Measurements from ENCODE around the gene OR14I1.

Gene OR14I1

DNA sequence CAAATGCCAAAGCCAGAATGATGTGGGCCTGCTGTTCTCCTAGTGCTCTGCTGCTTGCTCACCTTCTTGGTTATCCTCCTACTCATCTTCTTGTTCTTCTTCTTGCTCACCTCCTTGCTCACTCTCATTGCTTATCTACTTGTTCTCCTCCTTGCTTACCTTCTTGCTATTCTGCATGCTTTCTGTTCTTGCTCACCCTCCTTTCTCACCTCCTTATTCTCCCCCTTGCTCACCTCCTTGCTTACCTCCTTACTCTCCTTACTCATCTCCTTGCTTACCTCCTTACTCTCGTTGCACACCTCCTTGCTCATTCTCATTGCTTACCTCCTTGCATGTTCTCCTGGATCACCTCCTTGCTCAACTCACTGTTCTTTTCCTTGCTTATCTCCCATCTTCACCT, at the start of gene OR14I1:
Gene OR14I1, minus strand, starts transcription at position 53 of the 400 bp plus-strand sequence.
- DNase-seq (ENCODE audit: low read depth), result no peak

DNA sequence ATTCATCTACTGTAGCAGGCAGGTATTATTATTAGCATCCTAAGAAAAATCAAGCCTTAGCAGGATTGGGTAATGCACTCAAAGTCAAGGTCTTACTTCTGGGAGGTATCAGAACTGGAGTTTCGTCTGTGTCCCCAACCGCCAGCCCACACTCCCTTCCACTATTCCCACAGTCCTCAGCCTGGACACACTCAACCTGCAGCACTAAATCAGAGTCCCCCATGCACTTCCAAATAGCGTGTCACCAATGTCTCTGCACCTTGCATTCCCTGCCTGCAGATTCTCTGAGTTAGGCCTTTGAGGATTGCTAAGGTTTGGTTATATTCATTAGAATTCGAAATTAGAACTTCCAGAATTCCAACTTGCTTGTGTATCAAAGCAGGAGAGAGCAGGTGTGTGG, 49.1 kb upstream of the OR14I1 start:
- no peak for DNase-seq (ENCODE audit: low read depth)

DNA sequence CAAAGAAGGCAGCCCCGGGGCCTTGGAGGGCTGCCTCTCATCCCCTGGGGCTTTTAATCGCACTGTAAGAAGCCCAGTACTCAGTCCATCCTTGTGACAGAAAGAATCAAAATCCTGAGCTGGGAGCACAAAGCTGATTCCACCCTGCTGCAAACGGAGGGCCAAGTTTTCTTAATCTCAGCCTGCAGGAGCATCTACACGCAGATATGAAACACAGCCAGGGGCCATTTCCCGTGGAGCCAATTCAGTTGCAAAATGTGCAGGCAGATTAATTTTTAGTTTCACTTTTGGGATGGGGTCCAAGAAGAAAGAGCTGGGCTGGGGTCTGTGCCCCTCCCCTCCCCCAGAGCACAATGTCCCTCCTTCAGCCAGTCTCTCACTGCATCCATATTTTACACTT, 48.6 kb upstream of the OR14I1 start:
- no peak for DNase-seq (ENCODE audit: low read depth)

- DNase-seq (ENCODE audit: low read depth), result no peak
These were observed 47.9 kb upstream of the OR14I1 start for GRCh38 chr1:248750496-248750895.

DNA sequence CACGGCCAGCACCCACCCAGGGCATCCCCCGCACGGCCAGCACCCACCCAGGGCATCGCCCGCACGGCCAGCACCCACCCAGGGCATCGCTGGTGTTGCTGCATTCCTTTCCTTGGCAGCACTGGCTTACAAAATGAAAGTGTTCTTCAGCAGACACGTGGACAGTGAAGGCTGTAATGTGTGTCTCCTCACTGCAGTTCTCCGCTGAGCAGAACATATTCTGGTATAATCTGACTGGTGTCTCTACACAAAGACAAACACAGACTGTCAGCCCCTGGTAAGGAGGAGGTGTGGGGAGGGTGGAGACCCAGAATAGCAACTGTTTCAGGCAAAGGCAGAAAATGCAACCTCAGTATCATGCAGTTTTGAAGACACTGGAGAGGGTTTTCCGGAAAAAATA, 45.6 kb upstream of the OR14I1 start:
- DNase-seq (ENCODE audit: low read depth), result no peak

DNA sequence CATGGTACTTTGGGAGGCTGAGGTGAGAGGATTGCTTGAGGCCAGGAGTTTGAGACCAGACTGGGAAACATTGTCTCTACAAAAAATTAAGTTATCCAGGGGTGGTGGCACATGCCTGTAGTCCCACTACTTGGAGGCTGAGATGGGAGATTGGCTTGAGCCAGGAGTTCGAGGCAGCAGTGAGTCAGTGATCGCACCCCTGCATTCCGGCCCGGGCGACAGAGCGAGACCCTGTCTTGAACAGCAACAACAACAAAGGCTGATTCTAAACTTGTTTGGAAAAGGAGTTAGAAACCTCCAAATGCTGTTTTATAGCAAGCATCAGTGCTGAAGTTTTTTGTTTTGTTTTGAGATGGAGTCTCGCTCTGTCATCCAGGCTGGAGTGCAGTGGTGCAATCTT, 38.3 kb upstream of the OR14I1 start:
- no peak for DNase-seq (ENCODE audit: low read depth)

GRCh38 chr1:248739572-248740205, 37.1 kb upstream of the OR14I1 start:
- DNase-seq (ENCODE audit: low read depth), result no peak

DNA sequence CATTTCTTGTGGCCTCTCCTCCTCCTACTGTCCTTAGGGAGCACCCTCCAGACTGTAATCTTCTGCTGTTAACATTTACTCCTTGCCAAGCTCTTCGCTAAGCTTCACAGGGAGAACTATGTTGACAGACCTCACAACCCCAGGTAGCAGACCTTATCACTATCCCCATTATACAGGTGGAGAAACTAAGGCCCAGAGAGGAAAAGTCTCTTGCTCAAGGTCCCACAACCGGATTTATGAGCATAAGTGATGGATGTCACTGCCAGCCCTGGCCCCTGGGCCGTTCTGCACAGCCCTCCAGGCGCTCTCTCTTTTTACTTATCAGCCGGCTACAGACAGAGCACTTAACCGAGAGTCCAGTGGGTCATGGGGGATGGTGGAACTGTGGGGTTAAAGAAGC, 34.9 kb upstream of the OR14I1 start:
- DNase-seq (ENCODE audit: low read depth), result no peak

- no peak for DNase-seq (ENCODE audit: low read depth)
These were observed 34.4 kb upstream of the OR14I1 start for GRCh38 chr1:248736977-248737376.

DNA sequence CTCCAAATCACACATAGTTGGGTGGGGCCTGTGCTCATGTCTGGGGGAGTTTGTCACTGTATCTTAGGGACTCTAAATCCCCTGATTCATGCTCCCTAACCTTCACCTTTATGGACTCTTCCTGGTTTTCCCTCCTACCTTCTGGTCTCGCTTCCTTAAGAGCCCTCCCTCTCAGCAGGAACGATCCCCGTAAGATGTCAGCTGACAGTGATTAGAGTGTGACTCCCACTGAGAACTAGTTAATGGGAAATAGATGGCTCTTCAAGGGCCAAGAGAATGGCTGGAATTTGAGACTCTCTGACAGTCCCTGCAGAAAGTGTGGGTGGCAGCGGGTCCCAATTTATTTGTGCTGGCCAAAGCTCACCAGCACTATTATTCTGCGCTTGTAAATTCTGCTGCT, 31.0 kb upstream of the OR14I1 start:
- DNase-seq (ENCODE audit: low read depth), result no peak

DNA sequence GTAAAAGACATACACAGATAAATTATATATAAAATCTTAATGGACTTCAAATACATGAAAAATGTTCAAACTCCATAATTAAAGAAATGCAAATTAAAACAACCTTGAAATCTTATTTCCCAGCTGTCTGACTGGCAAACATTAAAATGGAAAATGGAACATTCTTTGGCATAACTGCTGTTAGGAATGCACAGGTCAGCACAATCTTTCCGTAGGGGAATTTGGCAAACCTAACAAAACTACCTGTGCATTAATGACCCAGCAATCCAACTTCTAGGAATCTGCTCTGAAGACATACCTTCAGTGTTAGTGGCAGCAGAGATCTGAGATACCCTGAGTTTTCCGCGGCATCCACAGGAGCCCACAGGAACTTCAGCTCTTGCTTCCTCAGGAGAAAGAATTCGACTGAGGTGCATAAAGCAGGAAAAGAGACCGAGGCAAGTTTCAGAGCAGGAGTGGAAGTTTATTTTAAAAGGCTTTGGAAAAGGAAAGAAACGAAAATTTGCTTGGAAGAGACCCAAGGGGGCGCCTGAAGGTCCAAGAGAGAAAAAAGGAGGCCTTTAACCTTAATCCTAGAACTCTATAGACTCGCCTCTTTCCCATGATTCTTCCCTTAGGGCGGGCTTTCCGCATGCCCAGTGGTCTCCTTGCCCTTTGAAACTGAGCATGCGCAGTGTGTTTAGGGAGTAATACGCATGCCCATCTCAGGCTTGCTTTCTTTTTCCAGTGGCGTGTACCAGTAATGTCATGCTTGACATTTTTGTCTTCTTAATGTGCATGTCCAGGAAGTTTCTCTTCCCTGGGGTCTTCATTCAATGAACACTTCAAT, 28.2 kb upstream of the OR14I1 start:
- no peak for DNase-seq (ENCODE audit: low read depth)

DNA sequence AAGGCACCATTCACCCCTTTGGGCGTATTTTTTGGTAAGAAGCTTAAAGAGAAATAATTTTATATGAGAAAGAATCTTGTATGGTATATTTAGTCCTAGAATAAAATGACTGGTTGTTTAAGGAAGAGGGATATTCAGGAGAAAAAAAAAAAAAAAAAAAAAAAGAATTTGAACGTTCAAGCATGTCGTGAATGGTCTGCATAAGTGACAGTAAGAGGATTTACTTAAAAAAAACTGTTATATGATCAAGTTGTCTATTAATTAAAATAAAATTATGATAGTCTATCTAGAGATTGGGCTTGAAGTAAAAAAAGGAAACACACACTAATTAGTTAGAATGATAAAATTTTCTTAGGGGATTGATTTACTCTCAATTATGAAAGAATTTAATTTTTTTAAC, 11.7 kb upstream of the OR14I1 start:
- no peak for DNase-seq (ENCODE audit: low read depth)

DNA sequence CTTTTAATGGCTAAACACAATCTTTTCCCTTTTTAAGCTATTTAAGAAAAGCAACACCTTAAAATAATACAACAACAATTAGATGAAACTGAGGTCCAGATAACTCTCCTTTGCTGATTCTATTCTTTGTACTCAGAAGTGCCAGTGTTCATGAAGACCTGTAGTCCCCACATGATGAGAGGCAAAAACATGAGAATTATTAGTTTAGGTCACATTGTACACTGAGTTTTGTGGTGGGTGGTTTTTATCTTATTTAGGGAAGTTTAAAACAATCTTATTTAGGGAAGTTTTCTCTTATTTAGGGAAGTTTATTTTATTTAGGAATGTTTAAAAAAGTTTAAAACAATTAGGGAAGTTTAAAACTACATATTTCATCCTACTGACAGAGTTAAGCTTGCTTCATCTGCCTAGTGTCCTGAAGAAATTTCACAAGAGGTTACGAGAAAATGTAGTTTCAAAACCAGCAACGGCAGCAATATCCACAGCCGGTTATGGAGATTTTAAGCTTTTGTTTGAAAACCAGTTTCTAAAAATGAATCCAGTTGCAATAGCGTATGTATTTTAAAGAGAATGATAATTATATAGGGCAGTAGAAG, 7.8 kb upstream of the OR14I1 start:
- no peak for DNase-seq (ENCODE audit: low read depth)

DNA sequence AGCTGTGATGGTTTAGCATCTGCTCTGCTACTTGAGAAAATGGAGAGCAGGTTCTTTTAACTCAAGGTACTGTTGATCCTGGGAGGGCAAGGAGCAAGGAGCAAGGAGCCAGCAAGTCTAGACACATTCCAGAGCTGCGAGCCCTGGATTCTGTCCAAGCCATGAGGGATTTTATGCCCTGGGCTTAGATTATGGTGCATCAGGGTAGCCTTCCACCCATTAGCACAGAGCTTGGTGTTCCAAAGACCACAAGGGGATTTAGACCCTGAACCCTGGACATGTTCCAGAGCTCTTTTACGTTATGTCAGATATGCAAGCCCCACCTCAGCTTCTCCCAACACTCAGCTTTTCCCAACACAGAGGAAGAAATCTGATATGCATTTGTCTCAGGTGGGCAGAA, 2.0 kb upstream of the OR14I1 start:
- no peak for DNase-seq (ENCODE audit: low read depth)

- DNase-seq (ENCODE audit: low read depth), result no peak
These were observed 1.1 kb upstream of the OR14I1 start for GRCh38 chr1:248703674-248704073.

GRCh38 chr1:248699099-248699498, 3.5 kb downstream of the OR14I1 start:
- no peak for DNase-seq (ENCODE audit: low read depth)

GRCh38 chr1:248697907-248698306, 4.7 kb downstream of the OR14I1 start:
- DNase-seq (ENCODE audit: low read depth), result no peak

- DNase-seq (ENCODE audit: low read depth), result no peak
These were observed 5.8 kb downstream of the OR14I1 start for GRCh38 chr1:248696774-248697173.

DNA sequence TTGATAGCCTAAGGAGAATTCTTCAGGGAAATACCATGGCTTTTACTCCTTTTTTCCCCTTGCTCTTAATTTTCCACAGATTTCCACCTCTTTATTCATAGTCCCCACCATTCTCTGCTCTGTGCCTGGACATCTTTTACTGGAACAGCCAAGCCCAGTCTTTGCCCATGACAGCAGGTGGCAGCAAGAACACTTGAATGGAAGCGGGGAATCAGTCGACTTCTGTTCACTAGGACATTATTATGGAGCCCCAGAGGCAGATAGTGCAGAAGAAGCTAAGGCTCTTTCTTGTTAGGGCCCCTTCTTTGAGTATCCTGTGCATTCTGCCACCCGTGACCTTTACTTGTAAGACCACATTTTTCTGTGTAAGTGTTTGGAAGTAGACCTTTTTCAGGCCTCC, 6.3 kb downstream of the OR14I1 start:
- no peak for DNase-seq (ENCODE audit: low read depth)

- DNase-seq (ENCODE audit: low read depth), result no peak
These were observed 7.0 kb downstream of the OR14I1 start for GRCh38 chr1:248695451-248696132.

- no peak for DNase-seq (ENCODE audit: low read depth)
These were observed 10.9 kb downstream of the OR14I1 start for GRCh38 chr1:248691567-248692155.

- no peak for DNase-seq (ENCODE audit: low read depth)
These were observed 13.9 kb downstream of the OR14I1 start for GRCh38 chr1:248688527-248689298.
